MCF 10A (cell line): ENCODE results near the gene CD300LB. TPM values are rescaled to one million over a fixed set of nuclear protein-coding genes. Genes with fewer than 3 reads are reported as not detected.

Experiments used
- BruUV-seq: library from RNA; stranded (reverse); fragments of 400-500 nt; replicated peaks from 2 replicates; lab custom pipeline; 2021; lab: Mats Ljungman, UMichigan
- CTCF ChIA-PET: fragments of 300-600 bp; sonication (Branson Sonifier 250); formaldehyde crosslinking; extraction: SDS; loops from one replicate; lab custom pipeline; 2021; ENCODE audit warnings: antibody characterized with exemption, inconsistent platforms; lab: Yijun Ruan, JAX
- POLR2A ChIA-PET: fragments of 300-600, 350-650 bp; sonication (Branson Sonifier 250); formaldehyde crosslinking; extraction: SDS; loops from one replicate; lab custom pipeline; 2020; ENCODE audit warnings: antibody characterized with exemption, inconsistent platforms; lab: Yijun Ruan, JAX
- DNase-seq: peaks from one replicate; pipeline ENCODE4 v3.0.0-alpha.2; 2018; ENCODE audit not compliant: unreplicated experiment
- H3K27ac Mint-ChIP-seq: one replicate; pipeline ENCODE4 v1.8.0; 2022; ENCODE audit warnings: mild to moderate bottlenecking, low read depth, mixed read lengths; ENCODE audit not compliant: unreplicated experiment
- H3K27me3 Mint-ChIP-seq: one replicate; pipeline ENCODE4 v1.8.0; 2022; ENCODE audit warnings: mixed read lengths; ENCODE audit not compliant: insufficient read depth, unreplicated experiment
- H3K36me3 Mint-ChIP-seq: one replicate; pipeline ENCODE4 v1.8.0; 2022; ENCODE audit warnings: mild to moderate bottlenecking, moderate library complexity, mixed read lengths; ENCODE audit not compliant: insufficient read depth, unreplicated experiment
- H3K4me1 Mint-ChIP-seq: one replicate; pipeline ENCODE4 v1.8.0; 2022; ENCODE audit warnings: mixed read lengths; ENCODE audit not compliant: insufficient read depth, unreplicated experiment
- H3K4me3 Mint-ChIP-seq: one replicate; pipeline ENCODE4 v1.8.0; 2022; ENCODE audit warnings: mild to moderate bottlenecking, moderate library complexity, mixed read lengths; ENCODE audit not compliant: unreplicated experiment
- H3K9me3 Mint-ChIP-seq: one replicate; pipeline ENCODE4 v1.8.0; 2022; ENCODE audit warnings: mixed read lengths; ENCODE audit not compliant: unreplicated experiment
- intact Hi-C: fragments of 100-400 bp; cut with micrococcal nuclease; formaldehyde crosslinking; loops from 2 replicates; pipeline ENCODE4 v1.14.1; 2022
- total RNA-seq: library from RNA; stranded (reverse); gene quantifications from 2 replicates; pipeline ENCODE4 v1.2.3, GENCODE V29; 2022
- TF ChIP-seq, protein P1 (sequence below): fragments of 200-600 bp; IDR thresholded peaks from one replicate; pipeline ENCODE4 v1.8.0; 2022; ENCODE audit warnings: antibody characterized with exemption, mild to moderate bottlenecking; ENCODE audit not compliant: unreplicated experiment

CD300LB gene
- total RNA-seq, 1 experiment from 2014 or later: not detected

DNA sequence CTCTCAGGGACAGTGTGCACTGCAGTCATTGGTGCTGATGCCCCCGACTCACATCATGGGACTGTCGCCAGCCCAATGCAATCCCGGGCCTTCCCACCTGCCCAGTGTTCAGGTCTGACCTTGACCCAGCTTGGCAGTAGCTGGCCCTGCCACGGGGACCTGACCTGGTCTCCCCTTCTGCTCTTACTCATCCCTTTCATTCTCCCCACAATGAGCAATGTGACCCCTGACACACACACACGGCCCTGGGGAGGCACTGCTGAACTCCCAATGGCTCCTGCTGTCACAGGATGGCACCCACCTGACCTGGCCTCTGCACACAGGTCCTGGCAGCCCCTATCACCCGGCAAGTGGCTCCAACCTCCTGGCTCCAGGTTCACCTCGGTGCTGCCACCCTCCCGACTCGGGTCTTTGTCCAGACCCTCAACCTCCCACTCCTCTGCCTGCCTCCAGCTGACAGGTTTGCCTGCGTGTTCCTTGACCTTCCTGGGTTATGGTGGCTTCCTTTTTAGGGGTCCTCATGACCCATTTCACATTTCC lies 8.1 kb upstream of the CD300LB start:
- ChIA-PET POLR2A (no interaction called here), CTCF (no interaction called here)
- peaks cover 40% of the 10 kb centered on the region for H3K27me3 Mint-ChIP-seq
- H3K9me3 Mint-ChIP-seq: no peaks in the 10 kb centered on the region
- peaks cover 2% of the 10 kb centered on the region for H3K4me1 Mint-ChIP-seq
- DNase-seq: no peak
- intact Hi-C loops: no loop called here
- no peak overlapping the region for H3K27ac Mint-ChIP-seq
- BruUV-seq: no TSS peak
- H3K36me3 Mint-ChIP-seq: no peaks in the 10 kb centered on the region
- TF ChIP-seq, protein P1, sequence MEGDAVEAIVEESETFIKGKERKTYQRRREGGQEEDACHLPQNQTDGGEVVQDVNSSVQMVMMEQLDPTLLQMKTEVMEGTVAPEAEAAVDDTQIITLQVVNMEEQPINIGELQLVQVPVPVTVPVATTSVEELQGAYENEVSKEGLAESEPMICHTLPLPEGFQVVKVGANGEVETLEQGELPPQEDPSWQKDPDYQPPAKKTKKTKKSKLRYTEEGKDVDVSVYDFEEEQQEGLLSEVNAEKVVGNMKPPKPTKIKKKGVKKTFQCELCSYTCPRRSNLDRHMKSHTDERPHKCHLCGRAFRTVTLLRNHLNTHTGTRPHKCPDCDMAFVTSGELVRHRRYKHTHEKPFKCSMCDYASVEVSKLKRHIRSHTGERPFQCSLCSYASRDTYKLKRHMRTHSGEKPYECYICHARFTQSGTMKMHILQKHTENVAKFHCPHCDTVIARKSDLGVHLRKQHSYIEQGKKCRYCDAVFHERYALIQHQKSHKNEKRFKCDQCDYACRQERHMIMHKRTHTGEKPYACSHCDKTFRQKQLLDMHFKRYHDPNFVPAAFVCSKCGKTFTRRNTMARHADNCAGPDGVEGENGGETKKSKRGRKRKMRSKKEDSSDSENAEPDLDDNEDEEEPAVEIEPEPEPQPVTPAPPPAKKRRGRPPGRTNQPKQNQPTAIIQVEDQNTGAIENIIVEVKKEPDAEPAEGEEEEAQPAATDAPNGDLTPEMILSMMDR: no peak
- H3K4me3 Mint-ChIP-seq: no peak overlapping the region

DNA sequence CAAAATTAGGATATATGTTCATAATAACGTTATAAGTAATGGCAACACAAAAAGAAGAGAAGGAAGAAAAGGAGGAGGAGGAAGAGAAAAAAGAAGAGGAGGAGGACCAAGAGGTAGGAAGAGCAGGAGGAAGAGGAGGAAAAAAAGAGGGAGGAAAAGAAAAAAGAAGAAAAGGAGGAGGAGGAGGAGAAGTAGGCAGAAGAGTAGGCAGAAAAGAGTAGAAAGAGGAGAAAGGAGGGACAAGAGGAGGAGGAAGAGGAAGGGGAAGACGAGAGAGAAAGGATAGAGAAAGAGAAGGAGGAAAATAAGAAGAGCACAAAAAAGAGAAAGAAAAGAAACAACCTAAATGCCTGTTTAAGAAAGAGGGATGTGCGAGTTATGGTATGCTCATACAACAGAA lies 5.6 kb upstream of the CD300LB start:
- Mint-ChIP-seq H3K4me1 (peaks cover 6% of the 10 kb centered on the region), H3K27ac (no peak overlapping the region), H3K27me3 (peaks cover 40% of the 10 kb centered on the region), H3K4me3 (no peak overlapping the region), H3K9me3 (no peaks in the 10 kb centered on the region), H3K36me3 (no peaks in the 10 kb centered on the region)
- ChIA-PET POLR2A (no interaction called here), CTCF (no interaction called here)
- intact Hi-C loops: no loop called here
- DNase-seq: no peak
- no TSS peak for BruUV-seq
- TF ChIP-seq, protein P1: no peak

DNA sequence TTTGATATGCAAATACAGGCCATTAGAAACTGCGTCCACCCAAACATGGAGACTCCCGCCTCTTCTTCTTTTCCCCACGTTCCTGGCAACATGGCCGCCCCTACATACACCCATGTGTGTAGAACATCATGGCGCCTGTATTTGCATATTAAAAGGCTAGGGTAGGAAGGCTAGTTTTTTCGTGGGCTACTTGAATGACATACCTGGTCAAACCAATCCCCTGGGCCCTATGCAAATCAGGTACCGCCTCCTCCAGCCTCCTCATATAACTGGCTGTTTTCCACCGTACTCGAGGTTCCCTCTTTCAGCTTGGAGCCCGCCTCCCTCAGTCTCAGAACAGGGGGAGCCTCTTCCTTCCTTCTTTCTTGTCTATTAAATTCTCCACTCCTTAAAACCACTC lies 840 bp upstream of the CD300LB start:
- CTCF ChIA-PET: interaction anchor here (0.8 to 2.6 kb wide), 11 partner anchors 11 to 164 kb away, joined by 3 to 16 read pairs (median 4); partner anchors contain the start of gene GPR142
- intact Hi-C loops: no loop called here
- peaks cover 6% of the 10 kb centered on the region for H3K4me1 Mint-ChIP-seq

DNA sequence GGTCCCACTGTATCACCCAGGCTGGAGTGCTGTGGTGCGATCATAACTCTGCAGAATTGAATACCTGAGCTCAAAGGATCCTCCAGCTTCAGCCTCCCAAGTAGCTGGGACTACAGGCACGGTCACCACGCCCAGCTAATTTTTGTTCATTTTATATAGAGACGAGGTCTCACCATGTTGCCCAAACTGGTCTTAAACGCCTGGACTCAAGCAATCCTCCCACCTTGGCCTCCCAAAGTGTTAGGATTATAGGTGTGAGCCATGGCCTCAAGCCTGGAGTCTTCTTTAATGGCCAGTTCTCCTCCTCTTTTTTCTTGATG lies 484 bp downstream of the CD300LB start:
- TF ChIP-seq, protein P1: no peak
- no TSS peak for BruUV-seq
- Mint-ChIP-seq H3K9me3 (no peaks in the 10 kb centered on the region), H3K27me3 (peaks cover 47% of the 10 kb centered on the region), H3K36me3 (peaks cover 4% of the 10 kb centered on the region), H3K4me1 (peaks cover 6% of the 10 kb centered on the region), H3K4me3 (no peak overlapping the region), H3K27ac (no peak overlapping the region)
- DNase-seq: no peak
- POLR2A ChIA-PET: no interaction called here
- CTCF ChIA-PET: no interaction called here
- intact Hi-C loops: no loop called here

More for the DNA sequence above, 840 bp upstream of the CD300LB start:
- TF ChIP-seq, protein P1: no peak
- Mint-ChIP-seq H3K36me3 (peaks cover 4% of the 10 kb centered on the region), H3K4me3 (no peak overlapping the region), H3K27me3 (peaks cover 54% of the 10 kb centered on the region), H3K9me3 (no peaks in the 10 kb centered on the region), H3K27ac (no peak overlapping the region)
- POLR2A ChIA-PET: no interaction called here
- DNase-seq: no peak
- BruUV-seq: no TSS peak
